Right ventricle myocardium superior (tissue), 1 donor: ENCODE data around the gene ANAPC2. TPM values are rescaled to one million over a fixed set of nuclear protein-coding genes. Genes with fewer than 3 reads are reported as not detected.

Source experiments
- ATAC-seq: fragments of 200-7000 bp; cut with Tn5 transposase; one replicate; pipeline ENCODE4 v1.9.1; 2020; ENCODE audit warnings: mild to moderate bottlenecking; ENCODE audit not compliant: poor library complexity
- DNase-seq: peaks from one replicate; pipeline ENCODE4 v3.0.0-alpha.2; 2020
- intact Hi-C: fragments of 100-400 bp; cut with DNase I; formaldehyde crosslinking; loops from one replicate; pipeline ENCODE4 v1.11.2; 2022
- total RNA-seq: library from RNA; stranded (reverse); fragmentation: NEBNext Ultra II Directional; extraction: Animal tissue kit (Norgen Biotek cat#: 25700); gene quantifications from one replicate; pipeline ENCODE4 v1.2.1, GENCODE V29; 2021
- donor health status: DM: no; HTN: yes; CAD: no; lungs with severe emphysema.

Gene ANAPC2
- total RNA-seq, 1 donor from 2014 or later, result 33.9 TPM

DNA sequence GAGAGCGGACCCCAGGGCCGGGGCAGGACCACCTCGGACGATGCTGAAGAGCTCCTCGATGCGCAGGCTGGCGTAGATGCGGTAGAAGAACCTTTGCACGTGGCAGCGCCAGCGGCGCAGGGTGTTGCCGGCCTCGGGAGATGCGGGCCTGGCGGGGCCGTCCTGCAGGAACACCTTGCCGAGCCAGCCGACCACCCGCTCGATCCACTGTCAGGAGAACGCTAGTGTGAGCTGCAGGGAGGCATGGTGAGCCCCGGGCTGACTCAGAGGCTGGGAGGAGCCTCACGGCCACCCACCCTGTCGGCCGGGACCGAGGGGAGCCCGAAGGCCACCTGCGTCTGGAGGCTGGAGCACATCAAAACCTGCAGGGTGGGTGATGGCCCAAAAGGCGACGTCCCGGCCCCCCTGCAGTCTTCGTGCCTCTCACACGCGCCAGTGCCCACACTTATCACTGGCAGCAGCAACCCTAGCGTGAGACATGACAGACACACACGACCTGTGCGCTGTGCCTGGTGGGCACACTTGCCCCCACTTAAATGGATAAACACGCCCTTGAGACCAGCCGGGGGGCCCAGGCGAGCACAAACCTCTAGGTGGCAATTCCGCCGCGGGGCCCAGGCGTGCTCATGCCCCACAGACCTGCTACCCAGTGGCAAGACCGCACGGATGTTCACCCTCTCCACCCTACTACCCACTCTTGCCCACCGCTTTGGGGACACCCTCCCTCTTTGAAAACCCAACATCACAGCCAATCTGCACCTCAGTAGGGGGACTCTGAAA is 3.3 kb downstream of the ANAPC2 start:
- ATAC-seq, result no peak
- intact Hi-C loops, result no loop called here

DNA sequence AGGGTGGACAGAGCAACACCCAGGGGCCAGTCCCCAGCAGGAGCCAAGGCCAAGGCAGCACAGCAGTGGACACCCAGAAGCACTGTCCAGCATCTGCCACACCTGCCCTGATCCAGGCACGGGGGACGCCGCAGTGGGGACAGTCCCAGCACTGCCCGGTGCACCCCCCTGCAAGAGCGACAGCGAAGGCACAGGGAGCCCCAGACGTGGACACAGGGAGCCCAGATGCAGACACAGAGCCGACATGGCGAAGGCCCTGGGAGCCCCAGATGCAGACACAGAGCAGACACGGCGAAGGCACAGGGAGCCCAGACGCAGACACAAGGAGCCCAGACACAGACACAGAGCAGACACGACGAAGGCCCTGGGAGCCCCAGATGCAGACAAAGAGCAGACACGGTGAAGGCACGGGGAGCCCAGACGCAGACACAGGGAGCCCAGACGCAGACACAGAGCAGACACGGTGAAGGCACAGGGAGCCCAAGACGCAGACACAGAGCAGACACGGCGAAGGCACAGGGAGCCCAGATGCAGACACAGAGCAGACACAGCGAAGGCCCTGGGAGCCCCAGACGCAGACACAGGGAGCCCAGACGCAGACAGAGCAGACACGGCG is 4.3 kb downstream of the ANAPC2 start:
- ATAC-seq (no peak), DNase-seq (no peak)
- intact Hi-C loops, result no loop called here

More for the DNA sequence above, 3.3 kb downstream of the ANAPC2 start:
- DNase-seq, result no peak

DNA sequence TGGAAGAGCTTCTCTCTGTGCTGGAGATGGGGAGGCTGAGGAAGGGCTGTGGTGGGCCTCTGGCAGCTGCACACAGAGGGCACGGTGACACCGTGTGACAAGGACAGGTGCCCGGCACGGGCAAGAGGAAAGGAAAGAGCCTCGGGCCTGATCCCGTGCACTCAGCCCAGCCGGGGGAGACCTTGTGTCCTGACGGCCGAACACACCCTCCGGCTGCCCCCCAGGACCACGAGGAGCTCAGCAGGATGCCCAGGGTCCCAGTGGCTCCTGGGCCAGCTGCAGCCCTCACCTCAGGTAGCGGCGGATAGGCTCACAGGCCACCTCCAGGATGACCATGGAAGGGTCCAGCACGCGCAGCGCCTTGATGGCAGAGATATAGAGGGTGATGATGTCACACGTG is 5.5 kb downstream of the ANAPC2 start:
- no peak for DNase-seq
- intact Hi-C loops, result no loop called here
- no peak for ATAC-seq

DNA sequence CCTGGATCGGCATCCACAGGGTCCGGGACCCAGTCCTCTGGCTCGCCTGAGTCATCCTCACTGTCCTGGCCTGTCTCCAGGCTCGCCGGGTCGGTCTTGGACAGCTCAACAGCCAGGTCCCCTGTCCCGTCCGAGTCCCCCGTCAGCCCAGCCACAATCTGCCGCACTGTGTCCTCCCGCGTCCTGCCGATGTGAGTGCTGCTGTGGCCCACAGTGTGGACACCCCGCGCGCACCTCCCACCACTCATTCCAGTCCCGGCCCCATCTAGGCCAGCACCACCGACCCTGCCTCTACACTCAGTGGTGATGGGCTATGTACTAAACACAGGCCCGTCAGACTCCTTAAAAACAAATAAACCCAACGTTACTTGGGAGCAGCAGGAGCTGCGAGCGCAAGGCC is 6.7 kb downstream of the ANAPC2 start:
- intact Hi-C loops, result no loop called here
- DNase-seq, result no peak

DNA sequence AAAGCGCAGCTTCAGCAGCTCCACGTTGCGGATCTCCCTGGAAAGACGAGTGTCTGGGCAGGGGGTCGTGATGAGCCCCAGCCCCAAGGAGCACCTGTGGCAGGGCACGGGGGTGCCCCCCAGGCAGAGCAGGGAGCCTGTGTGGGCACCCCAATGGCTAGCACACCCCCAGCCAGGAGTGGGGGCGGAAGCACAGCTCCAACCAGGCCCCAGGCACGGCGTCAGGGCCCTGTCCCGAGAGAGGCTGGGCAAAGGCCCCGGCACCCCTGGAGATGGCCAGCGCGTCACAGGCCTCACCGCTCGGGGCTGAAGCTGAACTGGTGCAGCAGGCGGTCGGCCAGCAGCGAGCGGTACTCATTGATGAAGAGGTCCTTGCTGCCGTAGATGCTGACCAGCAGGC is 7.9 kb downstream of the ANAPC2 start:
- intact Hi-C loops, result no loop called here
- no peak for DNase-seq
- ATAC-seq, result no peak

More for the DNA sequence above, 6.7 kb downstream of the ANAPC2 start:
- ATAC-seq, result no peak

DNA sequence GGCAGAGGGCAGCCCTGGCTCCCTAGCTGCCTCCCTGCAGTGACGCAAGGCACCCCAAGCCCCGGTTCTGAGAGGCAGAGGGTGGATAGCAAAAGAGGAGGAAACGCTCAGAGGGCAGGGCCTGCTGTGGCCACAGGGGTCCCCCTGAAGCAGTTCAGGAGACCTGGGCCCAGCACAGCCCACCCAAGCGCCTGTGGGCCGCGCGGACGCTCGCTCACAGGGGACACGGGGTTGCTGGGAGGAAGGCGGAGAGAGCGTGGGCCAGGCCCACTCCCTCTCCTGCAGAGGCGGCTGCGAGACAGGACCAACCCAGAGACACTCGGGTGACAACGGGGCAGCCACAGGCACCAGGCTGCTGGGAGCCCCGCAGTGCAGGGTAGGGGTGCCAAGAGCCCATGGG is 8.6 kb downstream of the ANAPC2 start:
- ATAC-seq (no peak), DNase-seq (no peak)
- intact Hi-C loops, result no loop called here

DNA sequence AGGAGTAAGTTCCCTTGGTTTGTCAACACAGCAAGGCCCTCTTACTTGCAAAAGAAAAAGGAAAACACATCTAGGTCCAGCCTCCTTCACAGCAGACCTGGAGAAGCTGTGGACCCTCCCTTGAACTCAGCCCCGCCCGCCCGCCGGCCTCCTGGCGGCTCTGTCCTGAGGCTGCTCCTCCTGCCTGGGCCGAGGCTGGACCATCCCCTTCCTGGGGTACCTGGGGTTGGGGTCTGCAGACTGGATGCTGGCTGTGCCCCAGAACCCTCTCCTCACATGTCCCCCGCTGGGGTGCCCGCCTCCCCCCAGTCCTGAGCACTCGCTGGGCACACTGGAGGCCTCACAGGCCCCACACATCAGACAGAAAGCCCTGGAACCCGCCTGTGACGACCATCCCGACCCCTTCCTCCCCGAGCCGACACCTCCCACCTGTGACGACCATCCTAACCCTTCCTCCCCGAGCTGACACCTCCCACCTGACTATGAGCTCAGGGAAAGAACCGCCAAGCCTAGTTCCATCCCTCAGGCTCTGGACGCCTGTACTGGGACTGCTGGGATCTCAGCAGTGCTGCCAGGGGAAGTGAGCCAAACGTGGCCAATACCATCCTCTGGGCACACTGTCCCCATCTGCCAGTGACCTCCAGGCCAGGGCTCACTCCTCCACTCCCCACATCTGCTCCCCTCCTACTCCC is 9.3 kb downstream of the ANAPC2 start:
- intact Hi-C loops, result no loop called here
- ATAC-seq, result no peak
- no peak for DNase-seq

DNA sequence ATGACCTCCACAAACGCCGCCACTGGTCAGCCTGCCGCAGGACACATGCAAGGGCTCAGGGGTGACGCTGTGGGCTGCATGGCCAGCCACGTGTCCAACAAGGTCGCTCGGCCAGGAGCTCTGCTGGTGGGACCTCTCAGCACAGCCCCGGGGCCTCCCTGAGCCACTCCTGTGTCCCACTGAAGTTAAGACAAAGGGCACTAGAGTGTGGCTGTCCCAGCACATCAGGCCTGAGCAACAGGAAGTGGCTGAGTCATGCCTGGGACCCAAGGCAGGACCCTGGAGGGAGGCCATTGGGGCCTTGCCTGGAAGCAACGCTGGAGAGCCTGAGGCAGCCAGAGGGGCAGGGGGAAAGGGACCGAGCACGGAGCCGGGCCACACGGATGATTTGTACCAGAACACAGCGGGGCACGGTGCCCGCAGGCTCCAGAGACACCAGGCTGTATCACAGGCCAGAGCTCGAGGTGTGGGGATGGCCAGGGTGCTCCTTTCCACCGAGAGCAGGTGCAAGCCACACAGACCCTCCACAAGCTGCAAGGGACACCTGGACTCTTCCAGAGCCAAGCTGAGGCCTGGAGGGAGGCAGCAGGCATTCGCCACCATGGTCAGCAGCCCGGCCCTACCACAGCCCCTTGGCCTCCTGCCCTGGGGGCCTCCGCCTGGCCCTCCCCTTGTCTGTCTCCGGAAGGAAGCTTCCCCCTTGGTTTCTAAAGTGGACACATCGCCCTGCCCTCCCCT is 10.0 kb downstream of the ANAPC2 start:
- DNase-seq, result no peak
- no peak for ATAC-seq
- intact Hi-C loops, result no loop called here

DNA sequence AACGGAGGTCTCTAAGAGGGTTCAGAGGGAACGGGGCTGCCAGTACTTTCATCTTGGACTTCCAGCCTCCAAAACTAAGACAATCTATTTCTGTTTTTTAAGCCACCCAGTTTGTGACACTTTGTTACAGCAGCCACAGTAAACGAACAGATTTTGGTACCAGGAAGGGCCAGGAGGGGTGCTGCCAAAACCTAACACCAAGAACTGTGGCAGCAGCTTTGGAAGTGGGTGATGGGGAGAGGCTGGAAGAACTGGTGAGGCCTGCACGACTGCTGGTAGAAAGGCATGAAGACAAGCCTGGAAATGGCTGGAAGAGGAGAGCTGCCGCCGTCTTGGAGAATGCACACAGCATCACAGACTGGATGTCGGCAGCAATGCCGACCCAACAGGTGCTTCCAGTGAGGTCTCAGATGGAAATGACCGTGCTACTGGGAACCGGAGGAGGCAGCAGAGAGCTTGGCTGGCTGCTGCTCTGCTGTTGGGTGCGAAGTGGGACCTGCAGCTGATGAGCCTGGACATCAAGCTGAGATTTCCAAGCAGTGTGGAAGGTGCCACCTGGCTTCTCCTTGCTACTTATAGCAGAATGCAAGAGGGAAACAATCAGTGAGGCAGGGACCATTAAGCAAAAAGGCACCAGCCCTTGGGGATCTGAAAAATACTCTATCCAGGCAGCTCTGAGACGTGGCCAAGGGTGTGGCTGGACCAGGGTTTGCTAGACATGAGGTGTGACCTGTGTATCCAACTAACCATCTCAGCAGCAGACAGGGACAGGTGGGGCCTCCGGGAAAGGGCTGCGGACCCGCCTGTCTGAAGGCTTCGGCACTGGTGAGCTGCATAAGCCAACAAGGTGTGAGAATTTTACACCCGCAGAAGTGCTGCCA is 11.8 kb downstream of the ANAPC2 start:
- ATAC-seq, result peak; percentile 40
- DNase-seq, result no peak
- intact Hi-C loops, result no loop called here

DNA sequence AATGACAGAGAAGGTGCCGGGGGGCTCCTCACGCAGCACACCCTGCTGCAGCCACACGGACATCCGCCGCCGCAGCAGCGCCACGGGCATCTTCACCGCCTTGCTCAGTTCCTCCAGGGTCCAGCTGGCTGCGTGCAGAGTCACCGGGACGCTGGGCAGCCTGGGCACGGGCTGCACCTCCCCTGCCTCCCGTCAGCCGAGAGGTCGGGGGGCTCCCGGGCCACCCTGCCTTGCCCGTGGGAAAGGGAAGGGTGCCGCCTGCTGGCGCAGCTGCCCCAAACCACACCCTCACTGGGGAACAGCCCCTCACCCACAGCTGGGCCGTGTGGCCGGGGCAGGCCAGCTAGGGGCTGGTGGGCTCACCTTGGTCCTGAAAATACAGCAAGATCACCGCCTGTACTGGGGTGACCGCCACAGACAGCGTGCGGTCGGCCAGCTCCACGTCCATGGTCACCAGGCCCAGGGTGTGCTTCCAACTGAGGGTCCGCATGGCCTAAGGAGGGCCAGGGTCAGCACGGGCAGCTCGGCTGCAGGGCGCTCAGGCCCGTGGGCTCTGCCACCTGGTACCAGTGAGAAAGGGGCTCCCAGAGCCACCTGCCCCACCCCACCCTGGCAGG is 12.9 kb downstream of the ANAPC2 start:
- DNase-seq, result no peak
- intact Hi-C loops, result no loop called here
- peak; percentile 7 for ATAC-seq

DNA sequence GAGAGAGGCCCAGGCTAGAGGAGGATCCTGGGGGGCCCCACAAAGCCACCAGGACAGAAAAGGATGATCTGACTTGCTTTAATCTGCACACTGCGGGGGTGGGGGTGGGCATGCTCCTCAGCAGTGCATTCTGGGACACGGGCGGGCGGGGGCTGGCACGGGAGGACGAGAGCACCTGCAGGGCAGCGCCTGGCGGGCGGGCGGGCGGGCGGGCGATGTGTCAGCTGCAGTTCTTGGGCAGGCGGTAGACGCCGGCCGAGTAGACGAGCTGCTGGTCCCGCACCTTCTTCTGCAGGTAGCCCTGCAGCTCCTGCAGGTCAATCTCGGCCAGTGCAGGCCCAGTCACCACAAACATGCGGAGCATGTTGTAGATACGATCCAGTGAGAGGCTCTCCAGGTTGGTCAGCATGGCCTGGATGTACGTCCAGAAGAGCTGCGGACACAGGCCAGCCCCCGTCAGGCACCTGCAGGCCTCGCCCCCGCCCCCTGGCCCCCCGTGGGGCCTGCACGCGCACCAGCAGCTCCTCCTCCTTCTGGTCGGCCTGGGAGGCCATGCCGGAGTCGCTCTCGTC is 13.6 kb downstream of the ANAPC2 start:
- ATAC-seq (no peak), DNase-seq (no peak)
- intact Hi-C loops, result no loop called here

DNA sequence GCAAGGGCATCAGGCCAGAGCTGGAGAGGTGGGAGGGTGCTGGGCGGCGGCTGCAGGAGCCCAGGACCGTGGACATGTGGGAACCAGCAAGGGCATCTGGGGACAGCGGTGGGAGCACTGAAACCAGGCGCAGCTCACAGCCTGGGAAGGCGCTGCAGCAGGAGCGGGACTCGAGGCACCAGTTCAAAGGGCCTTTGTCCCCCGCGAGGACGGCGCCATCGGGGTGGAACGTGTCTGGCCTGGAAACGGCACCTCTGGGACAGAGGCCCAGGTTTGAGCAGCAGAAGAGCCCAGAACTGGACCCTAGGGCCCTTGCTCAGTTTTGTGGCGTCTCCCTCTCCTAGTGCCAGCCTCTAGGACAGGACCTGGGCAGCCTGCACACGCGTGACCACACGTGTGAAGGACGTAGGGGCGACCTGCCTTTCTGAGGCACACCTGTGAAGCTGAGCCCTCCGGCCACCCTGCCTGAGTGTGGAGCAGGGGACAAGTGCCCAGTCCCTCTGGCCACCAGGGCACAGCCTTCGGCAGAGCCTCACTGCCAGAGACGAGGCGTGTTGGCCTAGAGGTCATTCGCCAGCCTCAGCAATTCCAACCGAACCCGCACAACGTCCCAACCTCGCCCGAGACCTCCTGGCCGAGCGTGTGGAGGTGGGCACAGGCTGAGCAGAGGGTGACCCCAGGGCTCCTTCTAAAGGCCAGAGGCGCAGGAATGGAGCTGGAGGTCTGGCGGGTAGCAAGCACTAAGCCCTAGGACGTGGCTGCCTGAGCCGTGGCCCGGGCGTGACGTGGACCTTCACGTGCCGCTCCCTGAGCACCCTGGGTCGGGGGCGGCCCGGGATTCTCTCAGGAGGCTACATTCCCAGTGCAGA is 14.3 kb downstream of the ANAPC2 start:
- DNase-seq (no peak), ATAC-seq (no peak)
- intact Hi-C loops, result no loop called here

DNA sequence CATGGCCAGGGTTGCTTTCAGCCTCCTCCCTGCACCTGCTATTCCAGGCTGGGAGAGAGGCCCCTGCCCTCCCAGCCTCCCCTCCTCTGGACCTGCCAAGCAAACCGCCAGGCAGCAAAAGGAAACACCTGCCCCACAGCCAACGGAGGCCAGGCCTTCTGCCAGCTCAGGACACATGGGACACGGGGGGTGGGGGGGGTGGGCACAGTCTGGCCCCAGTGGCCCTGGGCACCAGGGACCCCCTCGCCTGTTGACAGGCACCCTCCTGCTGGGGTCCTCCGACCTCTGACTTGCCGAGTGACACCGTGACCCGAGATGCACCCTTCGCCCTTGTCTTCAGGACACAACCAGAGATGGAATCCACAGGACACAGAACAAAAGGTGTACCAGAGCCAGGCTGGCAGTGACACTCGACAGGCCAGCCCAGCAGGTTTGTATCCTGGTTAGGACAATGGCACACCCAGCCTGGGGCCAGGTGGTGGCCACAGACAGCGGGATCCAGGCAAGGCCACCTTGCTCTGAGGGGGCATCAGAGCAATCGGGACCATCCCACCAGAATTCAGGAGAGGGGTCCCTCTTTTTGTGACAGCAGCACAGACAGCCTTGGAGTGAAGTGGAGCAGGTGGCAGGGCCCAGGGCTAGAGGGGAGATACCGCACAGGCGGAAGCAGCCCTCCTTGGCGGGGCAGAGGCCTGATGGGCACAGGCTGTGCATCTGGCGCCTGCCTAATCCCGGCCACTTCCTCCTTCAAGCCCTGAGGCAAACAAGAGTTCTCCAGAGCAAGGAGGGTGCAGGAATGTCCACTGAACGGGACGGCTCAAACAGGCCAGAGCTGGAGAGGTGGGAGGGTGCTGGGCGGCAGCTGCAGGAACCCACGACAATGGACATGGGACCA is 15.2 kb downstream of the ANAPC2 start:
- intact Hi-C loops, result no loop called here
- no peak for DNase-seq
- no peak for ATAC-seq

DNA sequence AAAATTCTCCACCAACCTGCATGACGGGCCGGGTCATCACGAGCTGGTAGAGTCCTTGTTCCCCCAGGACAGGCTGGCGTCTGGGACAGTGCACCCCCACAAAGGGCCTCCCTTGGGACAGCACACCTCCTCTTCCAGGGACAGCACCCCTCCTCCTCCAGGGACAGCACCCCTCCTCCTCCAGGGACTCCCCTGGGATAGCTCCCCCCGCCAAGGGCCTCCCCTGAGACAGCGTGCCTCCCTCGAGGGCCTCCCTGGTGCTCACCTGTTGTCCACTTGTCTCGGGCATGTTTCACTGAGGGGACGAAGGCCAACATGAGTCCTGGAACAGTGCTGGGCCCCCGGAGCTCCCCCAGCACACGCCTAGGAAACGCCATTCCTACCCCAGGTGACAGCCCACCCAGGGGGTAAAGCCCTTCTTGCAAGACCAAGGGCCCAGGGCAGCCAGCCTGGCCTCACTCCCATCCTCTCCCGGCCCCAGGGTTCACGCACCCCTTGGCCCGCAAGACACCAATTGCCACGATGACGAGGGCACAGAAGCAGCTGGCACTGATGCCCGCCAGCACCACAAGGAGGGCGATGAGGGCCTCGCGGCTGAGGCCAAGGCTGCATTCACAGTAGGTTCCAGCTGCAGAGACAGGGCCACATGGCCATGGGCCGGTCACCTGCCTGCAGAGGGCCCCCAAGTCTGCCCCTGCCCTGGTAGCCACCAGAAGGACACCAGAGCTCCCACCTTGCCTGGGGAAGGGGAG is 17.0 kb downstream of the ANAPC2 start:
- intact Hi-C loops, result no loop called here
- DNase-seq (no peak), ATAC-seq (no peak)

DNA sequence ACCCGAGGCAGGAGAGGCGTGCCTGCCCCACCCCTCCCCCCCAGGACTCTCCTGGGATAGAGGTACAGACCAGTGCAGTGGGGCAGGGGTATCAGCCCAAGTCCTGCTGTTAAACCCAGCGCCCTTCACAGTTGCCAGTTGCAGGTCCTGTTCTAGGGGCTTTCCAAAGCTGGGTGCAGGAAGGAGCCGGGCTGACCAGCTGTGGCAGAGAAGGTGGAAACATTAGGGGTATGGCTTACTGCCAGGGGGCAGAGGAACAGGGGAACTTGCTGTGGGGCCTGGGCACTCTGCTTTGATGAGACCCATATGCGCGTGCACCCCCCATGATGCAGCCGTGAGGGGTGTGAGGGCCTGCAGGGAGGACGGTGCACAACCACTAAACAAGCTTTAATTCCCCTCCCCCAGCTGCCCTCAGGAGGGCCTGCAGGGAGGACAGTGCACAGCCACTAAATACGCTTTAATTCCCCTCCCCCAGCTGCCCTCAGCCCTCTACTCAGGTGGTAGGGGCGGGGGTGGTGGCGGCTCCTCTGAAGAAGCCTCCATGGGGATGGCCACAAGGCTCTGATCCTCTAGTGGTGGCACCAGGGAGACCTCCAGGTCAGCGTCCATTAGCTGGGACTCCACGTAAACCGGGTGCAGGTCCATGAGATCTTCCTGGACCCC is 17.7 kb downstream of the ANAPC2 start:
- no peak for DNase-seq
- intact Hi-C loops, result no loop called here
- ATAC-seq, result no peak
